Measurements from ENCODE around the gene SUV39H2.

SUV39H2 gene

GRCh38 chr10:14909101-14909500 lies 30.4 kb downstream of the SUV39H2 start:
- no peak overlapping the region for H2AK5ac ChIP-seq (ENCODE audit: low read length)
- no peak overlapping the region for H3K4ac ChIP-seq (ENCODE audit: low read depth, low read length)
- H2BK12ac ChIP-seq (ENCODE audit: low read length): no peak overlapping the region
- no peak overlapping the region for H3K18ac ChIP-seq (ENCODE audit: low read length)
- peaks cover 2% of the 10 kb centered on the region for H3K9me3 ChIP-seq (ENCODE audit: insufficient read depth, low read depth, low read length)
- H3K36me3 ChIP-seq (ENCODE audit: control insufficient read depth in 1 of 2, insufficient read depth in 2 of 2, low read length in 2 of 2): peaks cover 16 to 24% of the 10 kb centered on the region in 2 experiments
- H3K27me3 ChIP-seq (ENCODE audit: insufficient read depth, low read length): no peaks in the 10 kb centered on the region
- DNase-seq: no peak
- no peak overlapping the region for H3K4me2 ChIP-seq (ENCODE audit: low read length)
- no peak overlapping the region for H4K91ac ChIP-seq (ENCODE audit: low read depth, low read length)
- no peak overlapping the region for H3K23ac ChIP-seq (ENCODE audit: low read length)
- no peak overlapping the region for H2BK5ac ChIP-seq (ENCODE audit: low read depth, low read length, poor library complexity)
- no peak overlapping the region for H3K9ac ChIP-seq (ENCODE audit: low read length)
- no peaks in the 10 kb centered on the region for H3K79me2 ChIP-seq (ENCODE audit: control insufficient read depth, insufficient read depth, low read length, poor library complexity)
- H4K8ac ChIP-seq (ENCODE audit: low read depth, low read length): no peak overlapping the region
- no peaks in the 10 kb centered on the region for H3K79me1 ChIP-seq (ENCODE audit: low read length)
- no peak overlapping the region for H3K27ac ChIP-seq (ENCODE audit: low read depth, low read length)
- no peak overlapping the region for H3K14ac ChIP-seq (ENCODE audit: low read length)
- H3K4me1 ChIP-seq (ENCODE audit: control insufficient read depth in 1 of 2, insufficient read depth in 2 of 2, low read length in 2 of 2): no peaks in the 10 kb centered on the region
- no CpG with 5 or more reads among the region's 2 CpGs for WGBS (ENCODE audit: extremely low coverage, insufficient coverage, insufficient read length)
- no peak overlapping the region for H4K12ac ChIP-seq (ENCODE audit: low read depth, low read length)
- no peak overlapping the region for H2AFZ ChIP-seq (ENCODE audit: insufficient read depth, low read length, poor library complexity)
- H2BK120ac ChIP-seq (ENCODE audit: insufficient read depth, low read length, poor library complexity): no peak overlapping the region
- H3K4me3 ChIP-seq (ENCODE audit: low read depth, low read length): no peak overlapping the region

- Histone ChIP-seq H2BK120ac (ENCODE audit: insufficient read depth, low read length, poor library complexity) (no peak overlapping the region), H3K79me2 (ENCODE audit: control insufficient read depth, insufficient read depth, low read length, poor library complexity) (no peaks in the 10 kb centered on the region), H3K14ac (ENCODE audit: low read length) (no peak overlapping the region), H3K79me1 (ENCODE audit: low read length) (no peaks in the 10 kb centered on the region), H3K4me1 (ENCODE audit: control insufficient read depth in 1 of 2, insufficient read depth in 2 of 2, low read length in 2 of 2) (no peaks in the 10 kb centered on the region), H4K12ac (ENCODE audit: low read depth, low read length) (no peak overlapping the region), H3K23ac (ENCODE audit: low read length) (no peak overlapping the region), H3K4ac (ENCODE audit: low read depth, low read length) (no peak overlapping the region), H3K9ac (ENCODE audit: low read length) (no peak overlapping the region), H3K18ac (ENCODE audit: low read length) (no peak overlapping the region), H4K8ac (ENCODE audit: low read depth, low read length) (no peak overlapping the region), H3K27ac (ENCODE audit: low read depth, low read length) (no peak overlapping the region), H2BK12ac (ENCODE audit: low read length) (no peak overlapping the region), H3K9me3 (ENCODE audit: insufficient read depth, low read depth, low read length) (peaks cover 2% of the 10 kb centered on the region), H3K36me3 (ENCODE audit: control insufficient read depth in 1 of 2, insufficient read depth in 2 of 2, low read length in 2 of 2) (peaks cover 15 to 23% of the 10 kb centered on the region in 2 experiments), H3K4me3 (ENCODE audit: low read depth, low read length) (no peak overlapping the region), H3K27me3 (ENCODE audit: insufficient read depth, low read length) (no peaks in the 10 kb centered on the region), H4K91ac (ENCODE audit: low read depth, low read length) (no peak overlapping the region), H2AFZ (ENCODE audit: insufficient read depth, low read length, poor library complexity) (no peak overlapping the region), H2BK5ac (ENCODE audit: low read depth, low read length, poor library complexity) (no peak overlapping the region), H2AK5ac (ENCODE audit: low read length) (no peak overlapping the region), H3K4me2 (ENCODE audit: low read length) (no peak overlapping the region)
- DNase-seq: no peak
- no CpG with 5 or more reads among the region's 4 CpGs for WGBS (ENCODE audit: extremely low coverage, insufficient coverage, insufficient read length)
These were observed 32.3 kb downstream of the SUV39H2 start for GRCh38 chr10:14910953-14911352.

DNA sequence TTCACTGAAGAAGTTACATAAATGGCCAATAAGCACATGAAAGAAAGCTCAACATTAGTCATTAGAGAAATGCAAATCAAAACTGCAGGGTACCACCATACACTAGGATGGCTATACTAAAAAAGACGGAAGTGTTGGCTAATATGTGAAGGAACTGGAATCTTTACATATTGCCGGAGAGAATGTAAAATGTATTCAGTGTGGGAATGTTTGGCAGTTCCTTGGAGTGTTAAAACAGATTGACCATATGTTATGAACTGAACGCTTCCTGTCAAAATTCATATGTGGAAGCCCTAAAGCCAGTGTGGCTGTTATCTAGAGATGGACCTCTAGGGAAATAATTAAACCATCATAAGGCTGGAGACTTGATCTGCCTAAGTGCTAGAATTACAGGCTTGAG lies 33.1 kb downstream of the SUV39H2 start:
- H2BK5ac ChIP-seq (ENCODE audit: low read depth, low read length, poor library complexity): no peak overlapping the region
- H3K4ac ChIP-seq (ENCODE audit: low read depth, low read length): no peak overlapping the region
- no peak overlapping the region for H4K91ac ChIP-seq (ENCODE audit: low read depth, low read length)
- no peaks in the 10 kb centered on the region for H3K27me3 ChIP-seq (ENCODE audit: insufficient read depth, low read length)
- no peak overlapping the region for H4K8ac ChIP-seq (ENCODE audit: low read depth, low read length)
- peaks cover 2% of the 10 kb centered on the region for H3K9me3 ChIP-seq (ENCODE audit: insufficient read depth, low read depth, low read length)
- no peak overlapping the region for H3K27ac ChIP-seq (ENCODE audit: low read depth, low read length)
- H3K4me2 ChIP-seq (ENCODE audit: low read length): no peak overlapping the region
- no peak overlapping the region for H3K14ac ChIP-seq (ENCODE audit: low read length)
- no peak overlapping the region for H2AK5ac ChIP-seq (ENCODE audit: low read length)
- WGBS (ENCODE audit: extremely low coverage, insufficient coverage, insufficient read length): no CpG with 5 or more reads among the region's 3 CpGs
- H3K4me3 ChIP-seq (ENCODE audit: low read depth, low read length): no peak overlapping the region
- no peaks in the 10 kb centered on the region for H3K79me2 ChIP-seq (ENCODE audit: control insufficient read depth, insufficient read depth, low read length, poor library complexity)
- no peak overlapping the region for H3K9ac ChIP-seq (ENCODE audit: low read length)
- H2BK12ac ChIP-seq (ENCODE audit: low read length): no peak overlapping the region
- H3K36me3 ChIP-seq (ENCODE audit: control insufficient read depth in 1 of 2, insufficient read depth in 2 of 2, low read length in 2 of 2): peaks cover 15 to 22% of the 10 kb centered on the region in 2 experiments
- H3K79me1 ChIP-seq (ENCODE audit: low read length): no peaks in the 10 kb centered on the region
- H2AFZ ChIP-seq (ENCODE audit: insufficient read depth, low read length, poor library complexity): no peak overlapping the region
- H3K18ac ChIP-seq (ENCODE audit: low read length): no peak overlapping the region
- no peak overlapping the region for H2BK120ac ChIP-seq (ENCODE audit: insufficient read depth, low read length, poor library complexity)
- no peaks in the 10 kb centered on the region for H3K4me1 ChIP-seq (ENCODE audit: control insufficient read depth in 1 of 2, insufficient read depth in 2 of 2, low read length in 2 of 2)
- no peak overlapping the region for H3K23ac ChIP-seq (ENCODE audit: low read length)
- H4K12ac ChIP-seq (ENCODE audit: low read depth, low read length): no peak overlapping the region
- no peak for DNase-seq

GRCh38 chr10:14916600-14916999 lies 37.9 kb downstream of the SUV39H2 start:
- no peak for DNase-seq
- peaks cover 13 to 18% of the 10 kb centered on the region in 2 experiments for H3K36me3 ChIP-seq (ENCODE audit: control insufficient read depth in 1 of 2, insufficient read depth in 2 of 2, low read length in 2 of 2)
- no peaks in the 10 kb centered on the region for H3K4me1 ChIP-seq (ENCODE audit: control insufficient read depth in 1 of 2, insufficient read depth in 2 of 2, low read length in 2 of 2)
- no peaks in the 10 kb centered on the region for H3K79me2 ChIP-seq (ENCODE audit: control insufficient read depth, insufficient read depth, low read length, poor library complexity)
- no peak overlapping the region for H3K14ac ChIP-seq (ENCODE audit: low read length)
- H2BK12ac ChIP-seq (ENCODE audit: low read length): no peak overlapping the region
- H4K12ac ChIP-seq (ENCODE audit: low read depth, low read length): no peak overlapping the region
- no peak overlapping the region for H2AFZ ChIP-seq (ENCODE audit: insufficient read depth, low read length, poor library complexity)
- no peak overlapping the region for H3K23ac ChIP-seq (ENCODE audit: low read length)
- H2AK5ac ChIP-seq (ENCODE audit: low read length): no peak overlapping the region
- H4K91ac ChIP-seq (ENCODE audit: low read depth, low read length): no peak overlapping the region
- no peak overlapping the region for H3K9ac ChIP-seq (ENCODE audit: low read length)
- H3K9me3 ChIP-seq (ENCODE audit: insufficient read depth, low read depth, low read length): peaks cover 3% of the 10 kb centered on the region
- no peak overlapping the region for H4K8ac ChIP-seq (ENCODE audit: low read depth, low read length)
- no peak overlapping the region for H3K4me2 ChIP-seq (ENCODE audit: low read length)
- H3K27me3 ChIP-seq (ENCODE audit: insufficient read depth, low read length): no peaks in the 10 kb centered on the region
- H3K79me1 ChIP-seq (ENCODE audit: low read length): no peaks in the 10 kb centered on the region
- no peak overlapping the region for H3K18ac ChIP-seq (ENCODE audit: low read length)
- no peak overlapping the region for H3K27ac ChIP-seq (ENCODE audit: low read depth, low read length)
- H2BK120ac ChIP-seq (ENCODE audit: insufficient read depth, low read length, poor library complexity): no peak overlapping the region
- no peak overlapping the region for H3K4ac ChIP-seq (ENCODE audit: low read depth, low read length)
- no peak overlapping the region for H2BK5ac ChIP-seq (ENCODE audit: low read depth, low read length, poor library complexity)
- H3K4me3 ChIP-seq (ENCODE audit: low read depth, low read length): no peak overlapping the region
- WGBS (ENCODE audit: extremely low coverage, insufficient coverage, insufficient read length): no CpG with 5 or more reads among the region's 2 CpGs
